ENCODE measurements around the gene PEX14.

GRCh38 chr1:10667861-10668761 is 193.4 kb downstream of the PEX14 start:
- no peak for TF ChIP-seq CTCF (IDR thresholded peaks at IDR 0.05)
- TF ChIP-seq POLR2A (IDR thresholded peaks at IDR 0.05), result no peak

All from heart left ventricle (tissue), 13 donors.